HepG2 (cell line): ENCODE measurements around the gene EIF1. TPM values are rescaled to one million over a fixed set of nuclear protein-coding genes. Genes with fewer than 3 reads are reported as not detected.

Experiments
- CBX5 ChIP-seq: sonication (generic); formaldehyde crosslinking; IDR thresholded peaks from 2 replicates; pipeline ENCODE4 v1.4.0; 2020; ENCODE audit warnings: missing genetic modification reagents, borderline replicate concordance
- CEBPZ ChIP-seq: IDR thresholded peaks from 2 replicates; pipeline ENCODE4 v1.6.1; 2012; ENCODE audit warnings: low read length, improper control_type of control experiment
- DR1 ChIP-seq: sonication (generic); formaldehyde crosslinking; IDR thresholded peaks from 2 replicates; pipeline ENCODE4 v1.8.0; 2021; ENCODE audit warnings: mild to moderate bottlenecking, missing genetic modification reagents, inconsistent platforms
- FOXA1 ChIP-seq, 2 experiments: fragments of 450-650 bp in 1 of 2; sonication (generic) in 1 of 2; formaldehyde crosslinking in 1 of 2; IDR thresholded peaks; 2 replicates each; pipeline versions ENCODE4 v1.4.0 to v1.6.1; 2016 to 2020; ENCODE audit warnings: missing genetic modification reagents in 1 of 2
- FOXK1 ChIP-seq: sonication (generic); formaldehyde crosslinking; IDR thresholded peaks from 2 replicates; pipeline ENCODE4 v1.4.0; 2020; ENCODE audit warnings: low read depth, missing genetic modification reagents, borderline replicate concordance
- GABPB1 ChIP-seq: IDR thresholded peaks from 2 replicates; pipeline ENCODE4 v1.6.1; 2016; ENCODE audit warnings: mild to moderate bottlenecking, missing genetic modification reagents, moderate library complexity, missing compliant biosample characterization
- HMGXB3 ChIP-seq: sonication (generic); formaldehyde crosslinking; IDR thresholded peaks from 2 replicates; pipeline ENCODE4 v1.4.0; 2020; ENCODE audit warnings: missing genetic modification reagents, borderline replicate concordance
- IKZF4 ChIP-seq: sonication (generic); formaldehyde crosslinking; IDR thresholded peaks from 2 replicates; pipeline ENCODE4 v1.5.1; 2020; ENCODE audit warnings: borderline replicate concordance, mild to moderate bottlenecking, low read depth, missing genetic modification reagents; ENCODE audit errors: not compliant biosample characterization
- KAT7 ChIP-seq: IDR thresholded peaks from 2 replicates; pipeline ENCODE4 v1.6.1; 2018; ENCODE audit warnings: borderline replicate concordance, missing compliant biosample characterization
- KDM1A ChIP-seq: IDR thresholded peaks from 2 replicates; pipeline ENCODE4 v1.6.1; 2016; ENCODE audit warnings: missing compliant biosample characterization
- MAFF ChIP-seq: IDR thresholded peaks from 2 replicates; pipeline ENCODE4 v1.6.1; 2011; ENCODE audit warnings: low read depth, low read length, improper control_type of control experiment
- MATR3 ChIP-seq: sonication (generic); formaldehyde crosslinking; IDR thresholded peaks from 2 replicates; pipeline ENCODE4 v1.4.0; 2020; ENCODE audit warnings: missing genetic modification reagents
- MXI1 ChIP-seq: IDR thresholded peaks from 3 replicates; pipeline ENCODE4 v1.6.1; 2012; ENCODE audit warnings: low read depth, low read length, inconsistent platforms, borderline replicate concordance
- MYNN ChIP-seq: sonication (generic); formaldehyde crosslinking; IDR thresholded peaks from 2 replicates; pipeline ENCODE4 v1.4.0; 2020; ENCODE audit warnings: mild to moderate bottlenecking, low read depth, missing genetic modification reagents
- TAF15 ChIP-seq: fragments of 200-400 bp; formaldehyde crosslinking; IDR thresholded peaks from one replicate; pipeline ENCODE4 v1.6.1; 2018; ENCODE audit warnings: mild to moderate bottlenecking, low read depth, low read length; ENCODE audit not compliant: poor library complexity, severe bottlenecking
- ZNF12 ChIP-seq: sonication (generic); formaldehyde crosslinking; IDR thresholded peaks from 2 replicates; pipeline ENCODE4 v1.5.0; 2020; ENCODE audit warnings: missing genetic modification reagents
- ZNF317 ChIP-seq: sonication (generic); formaldehyde crosslinking; IDR thresholded peaks from 2 replicates; pipeline ENCODE4 v1.5.0; 2020; ENCODE audit warnings: mild to moderate bottlenecking, missing genetic modification reagents
- ZNF652 ChIP-seq: IDR thresholded peaks from 2 replicates; pipeline ENCODE4 v1.6.1; 2016; ENCODE audit warnings: low read depth, borderline replicate concordance
- ZNF713 ChIP-seq: sonication (generic); formaldehyde crosslinking; IDR thresholded peaks from 2 replicates; pipeline ENCODE4 v1.4.0; 2020; ENCODE audit warnings: mild to moderate bottlenecking, missing genetic modification reagents
- polyA plus RNA-seq, 8 experiments: library from polyadenylated mRNA; depleted of rRNA in 3 of 8; stranded (reverse) in 7 of 8; unstranded in 1 of 8; fragments of >200 nt; fragmentation: Illumina TruSeq in 4 of 8; extraction: Trizol in 4 of 8; gene quantifications; 2 replicates each; pipeline versions ENCODE4 v1.2.1 to v1.2.3, GENCODE V29; 2011 to 2016; ENCODE audit warnings: low read depth in 4 of 8, missing spikeins in 1 of 8, mixed read lengths in 1 of 8; ENCODE audit not compliant: insufficient read depth in 1 of 8
- total RNA-seq, 5 experiments: library from RNA; depleted of rRNA; stranded (reverse); fragments of >200 nt; fragmentation: Illumina TruSeq; extraction: Trizol; gene quantifications; 2 replicates each; pipeline ENCODE4 v1.2.3, GENCODE V29; 2016; ENCODE audit warnings: low read depth in 1 of 5
- TF ChIP-seq, protein P1 (sequence below): sonication (generic); formaldehyde crosslinking; IDR thresholded peaks from 2 replicates; pipeline ENCODE4 v1.4.0; 2020; ENCODE audit warnings: missing genetic modification reagents

Gene EIF1
- total and polyA plus RNA-seq, 2 of the 13 experiments (the other 11 are each of a cell fraction or from before 2014, with no cell fraction given): 147 to 517 TPM

DNA sequence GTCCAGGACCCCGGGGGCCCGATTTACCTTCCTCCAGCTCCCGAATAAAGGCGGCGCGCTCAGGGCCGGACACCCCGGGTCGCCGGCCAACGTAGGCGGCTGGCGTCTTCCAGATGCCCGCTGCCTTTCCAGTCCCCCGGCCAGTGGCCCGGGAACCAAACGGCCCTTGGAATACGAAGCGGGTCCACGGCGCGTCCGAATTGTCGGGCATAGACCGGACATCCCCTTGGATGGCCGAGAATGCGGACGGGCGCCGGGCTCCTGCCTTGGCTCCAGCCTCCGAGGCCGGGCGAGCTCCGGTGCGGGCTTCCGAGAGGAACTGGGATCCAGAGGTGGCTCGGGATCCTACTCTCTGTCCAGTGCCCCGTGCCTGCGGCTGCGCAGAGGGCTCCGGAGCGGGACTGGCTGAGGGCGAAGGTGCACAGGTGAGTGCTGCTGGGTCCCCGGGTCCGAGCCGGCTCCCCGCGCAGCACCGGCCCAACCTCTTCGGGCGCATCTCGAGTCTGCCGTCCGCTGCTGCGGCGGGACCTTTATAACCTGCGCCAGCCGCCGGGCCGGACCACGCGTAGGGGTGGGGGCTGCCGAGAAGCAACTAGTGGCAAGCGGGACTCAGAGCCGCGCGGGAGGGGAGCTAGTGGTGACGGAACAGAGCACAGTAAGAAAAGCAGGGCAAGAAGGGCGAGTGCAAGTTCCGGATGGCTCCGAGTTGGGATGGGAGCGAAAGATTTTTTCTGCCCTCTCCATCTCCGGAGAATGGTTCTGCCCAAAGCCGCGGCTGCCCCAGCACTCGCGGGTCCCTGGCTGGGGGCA lies 45.7 kb downstream of the EIF1 start, which contains the start of gene HAP1 (continued):
- TF ChIP-seq KAT7 (no peak), MXI1 (no peak), HMGXB3 (no peak), TAF15 (no peak), ZNF12 (CRISPR knock-in tag) (no peak), ZNF713 (CRISPR knock-in tag) (no peak), ZNF652 (CRISPR knock-in tag) (no peak), GABPB1 (CRISPR knock-in tag) (peak; percentile 61), CEBPZ (no peak), ZNF317 (CRISPR knock-in tag) (0 out of 2 replicates have a peak, but pooled peaks have one; percentile 17), CBX5 (CRISPR knock-in tag) (no peak), FOXK1 (no peak), MYNN (CRISPR knock-in tag) (no peak), KDM1A (CRISPR knock-in tag) (no peak), IKZF4 (CRISPR knock-in tag) (no peak), MATR3 (no peak), FOXA1 (IDR thresholded peaks at IDR 0.05) (no peak), FOXA1 (CRISPR knock-in tag; IDR thresholded peaks at IDR 0.05) (no peak), DR1 (CRISPR knock-in tag) (peak; percentile 84), MAFF (no peak)
- TF ChIP-seq, protein P1, sequence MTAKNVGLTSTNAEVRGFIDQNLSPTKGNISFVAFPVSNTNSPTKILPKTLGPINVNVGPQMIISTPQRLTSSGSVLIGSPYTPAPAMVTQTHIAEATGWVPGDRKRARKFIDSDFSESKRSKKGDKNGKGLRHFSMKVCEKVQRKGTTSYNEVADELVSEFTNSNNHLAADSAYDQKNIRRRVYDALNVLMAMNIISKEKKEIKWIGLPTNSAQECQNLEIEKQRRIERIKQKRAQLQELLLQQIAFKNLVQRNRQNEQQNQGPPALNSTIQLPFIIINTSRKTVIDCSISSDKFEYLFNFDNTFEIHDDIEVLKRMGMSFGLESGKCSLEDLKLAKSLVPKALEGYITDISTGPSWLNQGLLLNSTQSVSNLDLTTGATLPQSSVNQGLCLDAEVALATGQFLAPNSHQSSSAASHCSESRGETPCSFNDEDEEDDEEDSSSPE (CRISPR knock-in tag): 0 out of 2 replicates have a peak, but pooled peaks have one; percentile 38
